Measurements from ENCODE around the gene NEU2. TPM values are rescaled to one million over a fixed set of nuclear protein-coding genes. Genes with fewer than 3 reads are reported as not detected.
"Not testable (repeated sequence)": the region's sequence is repeated elsewhere in the genome, so short reads cannot be mapped to it uniquely, and the experiment has no call there.

The NEU2 gene
- total RNA-seq, 1 experiment from 2014 or later, result not detected

DNA sequence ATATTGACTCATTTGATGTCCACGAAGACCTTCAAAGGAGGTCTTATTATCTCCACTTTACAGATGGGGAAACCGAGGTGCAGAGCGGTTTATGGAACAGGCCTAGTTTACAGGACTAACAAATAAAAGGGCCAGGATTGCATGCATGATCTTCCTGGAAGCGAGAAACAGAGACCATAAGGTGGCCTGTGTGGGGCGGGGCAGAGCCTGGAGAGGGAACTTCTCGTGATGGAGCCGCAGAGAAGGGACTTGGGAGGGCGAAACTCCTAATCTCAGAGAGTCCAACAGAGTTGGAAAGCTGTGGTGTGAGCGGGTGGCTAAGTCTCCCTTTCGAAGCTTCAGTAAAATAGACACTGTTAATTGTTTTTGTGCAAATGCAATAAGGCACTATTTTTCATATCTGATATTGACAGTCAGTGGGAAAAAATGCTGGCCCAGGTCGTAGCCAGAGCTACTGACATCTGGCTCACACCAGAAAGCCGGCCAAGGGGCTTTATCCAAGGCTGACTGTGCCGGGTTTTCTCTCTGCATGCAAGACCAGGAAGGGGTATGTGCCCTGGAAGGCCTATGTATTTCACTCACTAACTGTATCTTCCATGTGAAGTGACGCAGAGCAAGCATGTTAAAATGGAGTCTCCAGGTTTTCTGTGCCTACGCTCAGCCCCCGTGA is 32.2 kb downstream of the NEU2 start:
- Mint-ChIP-seq H3K9me3 (no peaks in the 10 kb centered on the region), H3K4me1 (peaks cover 12 to 25% of the 10 kb centered on the region in 2 experiments), H3K4me3 (no peak overlapping the region), H3K27me3 (ENCODE audit: low read depth) (no peaks in the 10 kb centered on the region), H3K27ac (peak overlapping the region in 1 of 3 experiments; percentile 59; a peak in 1 of 7 replicates), H3K36me3 (ENCODE audit: insufficient read depth in 1 of 3, low read depth in 3 of 3) (no peaks in the 10 kb centered on the region)
- H3K9ac ChIP-seq (ENCODE audit: extremely low read depth, insufficient read length, low read length), result no peak overlapping the region
- no peak overlapping the region for H3K4ac ChIP-seq (ENCODE audit: low read depth, low read length)
- H4K5ac ChIP-seq (ENCODE audit: insufficient read length, low read depth, low read length), result no peak overlapping the region
- H2BK120ac ChIP-seq (ENCODE audit: low read depth, low read length, poor library complexity, severe bottlenecking), result no peak overlapping the region
- no peak overlapping the region for H3K14ac ChIP-seq (ENCODE audit: insufficient read depth, low read length)
- H3K4me1 ChIP-seq (ENCODE audit: insufficient read depth, low read length), result no peaks in the 10 kb centered on the region
- no peaks in the 10 kb centered on the region for H3K23me2 ChIP-seq (ENCODE audit: insufficient read length, low read depth, low read length, poor library complexity, severe bottlenecking)
- no peak overlapping the region for H4K8ac ChIP-seq (replicated peaks; ENCODE audit: insufficient read length, low read depth, low read length)
- no peak overlapping the region for H3T11ph ChIP-seq (ENCODE audit: low read length)
- H3K56ac ChIP-seq (ENCODE audit: insufficient read length, low read depth, low read length), result no peak overlapping the region
- H3K4me2 ChIP-seq (ENCODE audit: insufficient read depth, insufficient read length, low read length), result no peak overlapping the region
- H3K23ac ChIP-seq (ENCODE audit: insufficient read length, low read depth, low read length), result no peak overlapping the region
- no peak for DNase-seq
- H2BK20ac ChIP-seq (ENCODE audit: low read depth, low read length, poor library complexity, severe bottlenecking), result no peak overlapping the region
- no peak overlapping the region for H2BK15ac ChIP-seq (ENCODE audit: low read depth, low read length)
- H3K79me1 ChIP-seq (ENCODE audit: insufficient read depth, low read depth, low read length, poor library complexity, severe bottlenecking), result no peaks in the 10 kb centered on the region
- no peak overlapping the region for H2BK12ac ChIP-seq (ENCODE audit: insufficient read length, low read depth, low read length)
- no peaks in the 10 kb centered on the region for H3K9me3 ChIP-seq (ENCODE audit: control insufficient read depth, low read depth, low read length)
- H3K18ac ChIP-seq (ENCODE audit: insufficient read length, low read depth, low read length), result no peak overlapping the region
- no peak overlapping the region for H2BK5ac ChIP-seq (ENCODE audit: insufficient read length, low read length)
- no peak overlapping the region for H3K27ac ChIP-seq (ENCODE audit: insufficient read length, low read depth, low read length)
- no peak overlapping the region for H2AFZ ChIP-seq (ENCODE audit: low read length)
- no peaks in the 10 kb centered on the region for H3K27me3 ChIP-seq (ENCODE audit: insufficient read depth, low read length)
- no peak overlapping the region for H2AK5ac ChIP-seq (ENCODE audit: insufficient read length, low read length)
- no CpG with 5 or more reads among the region's 16 CpGs for WGBS (ENCODE audit: extremely low coverage, insufficient read length, low lambda C conversion rate)
- TF ChIP-seq, protein P1, sequence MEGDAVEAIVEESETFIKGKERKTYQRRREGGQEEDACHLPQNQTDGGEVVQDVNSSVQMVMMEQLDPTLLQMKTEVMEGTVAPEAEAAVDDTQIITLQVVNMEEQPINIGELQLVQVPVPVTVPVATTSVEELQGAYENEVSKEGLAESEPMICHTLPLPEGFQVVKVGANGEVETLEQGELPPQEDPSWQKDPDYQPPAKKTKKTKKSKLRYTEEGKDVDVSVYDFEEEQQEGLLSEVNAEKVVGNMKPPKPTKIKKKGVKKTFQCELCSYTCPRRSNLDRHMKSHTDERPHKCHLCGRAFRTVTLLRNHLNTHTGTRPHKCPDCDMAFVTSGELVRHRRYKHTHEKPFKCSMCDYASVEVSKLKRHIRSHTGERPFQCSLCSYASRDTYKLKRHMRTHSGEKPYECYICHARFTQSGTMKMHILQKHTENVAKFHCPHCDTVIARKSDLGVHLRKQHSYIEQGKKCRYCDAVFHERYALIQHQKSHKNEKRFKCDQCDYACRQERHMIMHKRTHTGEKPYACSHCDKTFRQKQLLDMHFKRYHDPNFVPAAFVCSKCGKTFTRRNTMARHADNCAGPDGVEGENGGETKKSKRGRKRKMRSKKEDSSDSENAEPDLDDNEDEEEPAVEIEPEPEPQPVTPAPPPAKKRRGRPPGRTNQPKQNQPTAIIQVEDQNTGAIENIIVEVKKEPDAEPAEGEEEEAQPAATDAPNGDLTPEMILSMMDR (conservative IDR thresholded peaks at IDR 0.05), result no peak
- no peaks in the 10 kb centered on the region for H4K20me1 ChIP-seq (ENCODE audit: control insufficient read depth, insufficient read depth, insufficient read length)
- H3K79me2 ChIP-seq (ENCODE audit: insufficient read depth, low read length), result no peaks in the 10 kb centered on the region
- H4K91ac ChIP-seq (ENCODE audit: insufficient read length, low read depth, low read length), result no peak overlapping the region

GRCh38 chr2:233065200-233065589 is 32.7 kb downstream of the NEU2 start:
- not testable (repeated sequence) for H3K4me3 Mint-ChIP-seq; H2AFZ ChIP-seq (ENCODE audit: low read length); DNase-seq; H4K91ac ChIP-seq (ENCODE audit: insufficient read length, low read depth, low read length); H2BK5ac ChIP-seq (ENCODE audit: insufficient read length, low read length); H3K4me1 ChIP-seq (ENCODE audit: insufficient read depth, low read length); H3K23me2 ChIP-seq (ENCODE audit: insufficient read length, low read depth, low read length, poor library complexity, severe bottlenecking); H3K79me1 ChIP-seq (ENCODE audit: insufficient read depth, low read depth, low read length, poor library complexity, severe bottlenecking); H3K9ac ChIP-seq (ENCODE audit: extremely low read depth, insufficient read length, low read length); H3K4ac ChIP-seq (ENCODE audit: low read depth, low read length); H3K27ac Mint-ChIP-seq; H2BK15ac ChIP-seq (ENCODE audit: low read depth, low read length); H2BK20ac ChIP-seq (ENCODE audit: low read depth, low read length, poor library complexity, severe bottlenecking); H4K8ac ChIP-seq (replicated peaks; ENCODE audit: insufficient read length, low read depth, low read length); H3K27ac ChIP-seq (ENCODE audit: insufficient read length, low read depth, low read length); H2BK12ac ChIP-seq (ENCODE audit: insufficient read length, low read depth, low read length); H3K27me3 Mint-ChIP-seq (ENCODE audit: low read depth); H4K5ac ChIP-seq (ENCODE audit: insufficient read length, low read depth, low read length); H3K36me3 Mint-ChIP-seq (ENCODE audit: insufficient read depth in 1 of 3, low read depth in 3 of 3); H3K56ac ChIP-seq (ENCODE audit: insufficient read length, low read depth, low read length); H3K18ac ChIP-seq (ENCODE audit: insufficient read length, low read depth, low read length); H3K79me2 ChIP-seq (ENCODE audit: insufficient read depth, low read length); H3K9me3 Mint-ChIP-seq; H3T11ph ChIP-seq (ENCODE audit: low read length); H3K27me3 ChIP-seq (ENCODE audit: insufficient read depth, low read length); H3K23ac ChIP-seq (ENCODE audit: insufficient read length, low read depth, low read length); H4K20me1 ChIP-seq (ENCODE audit: control insufficient read depth, insufficient read depth, insufficient read length); H3K9me3 ChIP-seq (ENCODE audit: control insufficient read depth, low read depth, low read length); H2AK5ac ChIP-seq (ENCODE audit: insufficient read length, low read length); H3K14ac ChIP-seq (ENCODE audit: insufficient read depth, low read length); H2BK120ac ChIP-seq (ENCODE audit: low read depth, low read length, poor library complexity, severe bottlenecking); H3K4me2 ChIP-seq (ENCODE audit: insufficient read depth, insufficient read length, low read length)
- WGBS (ENCODE audit: extremely low coverage, insufficient read length, low lambda C conversion rate), result no CpG with 5 or more reads among the region's 4 CpGs
- peaks cover 12 to 22% of the 10 kb centered on the region in 2 experiments for H3K4me1 Mint-ChIP-seq

All from H9 (cell line).